GM19238 (cell line): ENCODE measurements around the gene PPM1J.
"Not testable (repeated sequence)": the region's sequence is repeated elsewhere in the genome, so short reads cannot be mapped to it uniquely, and the experiment has no call there.

Experiments used
- DNase-seq: peaks from one replicate; pipeline ENCODE4 v3.0.0; 2011; ENCODE audit warnings: low spot score; ENCODE audit not compliant: insufficient read length

Gene PPM1J

GRCh38 chr1:112715264-112716053 is at the start of gene PPM1J:
PPM1J (minus strand) TSS chr1:112715332; CDS start chr1:112715301, 31 bp downstream.
- peak; percentile 98 for DNase-seq

GRCh38 chr1:112762541-112763500 is 47.7 kb upstream of the PPM1J start:
- no peak for DNase-seq

GRCh38 chr1:112761714-112762480 is 46.8 kb upstream of the PPM1J start:
- no peak for DNase-seq

- no peak for DNase-seq
Measured at GRCh38 chr1:112759228-112759627, 44.1 kb upstream of the PPM1J start.

- DNase-seq = no peak
Measured at GRCh38 chr1:112754116-112754628, 39.0 kb upstream of the PPM1J start.

GRCh38 chr1:112748396-112748795 is 33.3 kb upstream of the PPM1J start:
- DNase-seq = no peak

- DNase-seq = no peak
Measured at GRCh38 chr1:112744009-112744578, 29.0 kb upstream of the PPM1J start.

- DNase-seq = no peak
Measured at GRCh38 chr1:112743174-112744008, 28.3 kb upstream of the PPM1J start.

GRCh38 chr1:112737573-112737972 is 22.4 kb upstream of the PPM1J start:
- no peak for DNase-seq

- no peak for DNase-seq
Measured at GRCh38 chr1:112735752-112736151, 20.6 kb upstream of the PPM1J start.

- no peak for DNase-seq
Measured at GRCh38 chr1:112731451-112731850, 16.3 kb upstream of the PPM1J start.

- no peak for DNase-seq
Measured at GRCh38 chr1:112729909-112730308, 14.8 kb upstream of the PPM1J start.

- not testable (repeated sequence) for DNase-seq
Measured at GRCh38 chr1:112729011-112729410, 13.9 kb upstream of the PPM1J start.

- not testable (repeated sequence) for DNase-seq
Measured at GRCh38 chr1:112728306-112728971, 13.3 kb upstream of the PPM1J start.

- no peak for DNase-seq
Measured at GRCh38 chr1:112727716-112728115, 12.6 kb upstream of the PPM1J start.

- DNase-seq = not testable (repeated sequence)
Measured at GRCh38 chr1:112724240-112724639, 9.1 kb upstream of the PPM1J start.

GRCh38 chr1:112723511-112723839 is 8.3 kb upstream of the PPM1J start:
- DNase-seq = no peak

GRCh38 chr1:112722601-112723510 is 7.7 kb upstream of the PPM1J start:
- no peak for DNase-seq
